Measurements from ENCODE around the gene NRDC.

NRDC gene

GRCh38 chr1:51753969-51754368, 124.6 kb downstream of the NRDC start:
- Histone ChIP-seq H3K9ac (no peak overlapping the region), H3K4me1 (peaks cover 0 to 9% (median 0%) of the 10 kb centered on the region in 10 experiments; a peak in 3 of 20 replicates), H3K27me3 (no peaks in the 10 kb centered on the region), H3K9me3 (replicated peaks in 1 of 11) (peaks cover 0 to 8% (median 5%) of the 10 kb centered on the region in 11 experiments; a peak in 6 of 22 replicates), H3K27ac (no peak overlapping the region), H3K4me2 (no peak overlapping the region), H3K4me3 (no peak overlapping the region), H3K36me3 (peaks cover 54 to 87% (median 65%) of the 10 kb centered on the region in 11 experiments), H4K20me1 (no peaks in the 10 kb centered on the region)
- no peak for TF ChIP-seq Cebpa-rat (IDR thresholded peaks at IDR 0.05)

GRCh38 chr1:51752073-51752948, 126.2 kb downstream of the NRDC start:
- H3K27ac ChIP-seq: no peak overlapping the region
- peaks cover 0 to 9% (median 0%) of the 10 kb centered on the region in 10 experiments; a peak in 3 of 20 replicates for H3K4me1 ChIP-seq
- no peaks in the 10 kb centered on the region for H4K20me1 ChIP-seq
- H3K4me2 ChIP-seq: no peak overlapping the region
- H3K4me3 ChIP-seq: no peak overlapping the region
- H3K9ac ChIP-seq: no peak overlapping the region
- peaks cover 0 to 8% (median 5%) of the 10 kb centered on the region in 11 experiments; a peak in 6 of 22 replicates for H3K9me3 ChIP-seq (replicated peaks in 1 of 11)
- no peak for TF ChIP-seq Cebpa-rat (IDR thresholded peaks at IDR 0.05)
- no peaks in the 10 kb centered on the region for H3K27me3 ChIP-seq
- peaks cover 63 to 91% (median 81%) of the 10 kb centered on the region in 11 experiments for H3K36me3 ChIP-seq

GRCh38 chr1:51750729-51751128, 127.8 kb downstream of the NRDC start:
- H3K36me3 ChIP-seq: peaks cover 61 to 93% (median 83%) of the 10 kb centered on the region in 11 experiments
- peaks cover 0 to 9% (median 0%) of the 10 kb centered on the region in 10 experiments; a peak in 3 of 20 replicates for H3K4me1 ChIP-seq
- H3K27me3 ChIP-seq: no peaks in the 10 kb centered on the region
- H4K20me1 ChIP-seq: peaks cover 0 to 2% (median 0%) of the 10 kb centered on the region in 11 experiments; a peak in 1 of 22 replicates
- no peak overlapping the region for H3K4me2 ChIP-seq
- H3K27ac ChIP-seq: no peak overlapping the region
- no peak overlapping the region for H3K9ac ChIP-seq
- peaks cover 0 to 8% (median 5%) of the 10 kb centered on the region in 11 experiments; a peak in 6 of 22 replicates for H3K9me3 ChIP-seq (replicated peaks in 1 of 11)
- H3K4me3 ChIP-seq: no peak overlapping the region
- TF ChIP-seq Cebpa-rat (IDR thresholded peaks at IDR 0.05): no peak

- Histone ChIP-seq H3K27me3 (no peaks in the 10 kb centered on the region), H3K4me2 (peak overlapping the region in 1 of 11 experiments; percentile 24; a peak in 1 of 22 replicates), H3K4me1 (peaks cover 0 to 9% (median 0%) of the 10 kb centered on the region in 10 experiments; a peak in 3 of 20 replicates), H3K4me3 (no peak overlapping the region), H3K36me3 (peaks cover 56 to 89% (median 78%) of the 10 kb centered on the region in 11 experiments), H3K27ac (no peak overlapping the region), H3K9ac (no peak overlapping the region), H4K20me1 (peaks cover 0 to 5% (median 0%) of the 10 kb centered on the region in 11 experiments; a peak in 2 of 22 replicates), H3K9me3 (replicated peaks in 1 of 11) (peaks cover 0 to 8% (median 5%) of the 10 kb centered on the region in 11 experiments; a peak in 6 of 22 replicates)
- no peak for TF ChIP-seq Cebpa-rat (IDR thresholded peaks at IDR 0.05)
These were observed 128.3 kb downstream of the NRDC start for GRCh38 chr1:51750218-51750617.

- no peaks in the 10 kb centered on the region for H3K27me3 ChIP-seq
- peaks cover 46 to 79% (median 67%) of the 10 kb centered on the region in 11 experiments for H3K36me3 ChIP-seq
- no peak overlapping the region for H3K27ac ChIP-seq
- no peak for TF ChIP-seq Cebpa-rat (IDR thresholded peaks at IDR 0.05)
- no peak overlapping the region for H3K4me3 ChIP-seq
- no peak overlapping the region for H3K4me2 ChIP-seq
- H3K9ac ChIP-seq: no peak overlapping the region
- peaks cover 0 to 8% (median 5%) of the 10 kb centered on the region in 11 experiments; a peak in 6 of 22 replicates for H3K9me3 ChIP-seq (replicated peaks in 1 of 11)
- peaks cover 0 to 9% (median 0%) of the 10 kb centered on the region in 10 experiments; a peak in 3 of 20 replicates for H3K4me1 ChIP-seq
- H4K20me1 ChIP-seq: peaks cover 0 to 13% (median 0%) of the 10 kb centered on the region in 11 experiments; a peak in 5 of 22 replicates
These were observed 129.4 kb downstream of the NRDC start for GRCh38 chr1:51749151-51749550.

- H3K27me3 ChIP-seq: no peaks in the 10 kb centered on the region
- peaks cover 0 to 10% (median 0%) of the 10 kb centered on the region in 10 experiments; a peak in 6 of 20 replicates for H3K4me1 ChIP-seq
- H4K20me1 ChIP-seq: peaks cover 0 to 38% (median 0%) of the 10 kb centered on the region in 11 experiments; a peak in 8 of 22 replicates
- H3K9me3 ChIP-seq (replicated peaks in 1 of 11): no peaks in the 10 kb centered on the region
- no peak overlapping the region for H3K27ac ChIP-seq
- no peak overlapping the region for H3K4me3 ChIP-seq
- no peak overlapping the region for H3K9ac ChIP-seq
- H3K4me2 ChIP-seq: no peak overlapping the region
- TF ChIP-seq Cebpa-rat (IDR thresholded peaks at IDR 0.05): no peak
- peaks cover 21 to 53% (median 39%) of the 10 kb centered on the region in 11 experiments for H3K36me3 ChIP-seq
These were observed 133.3 kb downstream of the NRDC start for GRCh38 chr1:51745304-51745570.

GRCh38 chr1:51744506-51745303, 133.8 kb downstream of the NRDC start:
- no peak overlapping the region for H3K4me2 ChIP-seq
- H4K20me1 ChIP-seq: peaks cover 0 to 42% (median 2%) of the 10 kb centered on the region in 11 experiments; a peak in 9 of 22 replicates
- TF ChIP-seq Cebpa-rat (IDR thresholded peaks at IDR 0.05): no peak
- H3K27ac ChIP-seq: no peak overlapping the region
- no peak overlapping the region for H3K4me3 ChIP-seq
- H3K36me3 ChIP-seq: peaks cover 21 to 50% (median 36%) of the 10 kb centered on the region in 11 experiments
- no peaks in the 10 kb centered on the region for H3K9me3 ChIP-seq (replicated peaks in 1 of 11)
- peaks cover 0 to 10% (median 0%) of the 10 kb centered on the region in 10 experiments; a peak in 5 of 20 replicates for H3K4me1 ChIP-seq
- no peaks in the 10 kb centered on the region for H3K27me3 ChIP-seq
- no peak overlapping the region for H3K9ac ChIP-seq

GRCh38 chr1:51741121-51741681, 137.3 kb downstream of the NRDC start:
- peaks cover 4 to 17% (median 10%) of the 10 kb centered on the region in 11 experiments; a peak in 14 of 22 replicates for H3K36me3 ChIP-seq
- peaks cover 0 to 23% (median 12%) of the 10 kb centered on the region in 10 experiments; a peak in 15 of 20 replicates for H3K4me1 ChIP-seq
- H3K27ac ChIP-seq: no peak overlapping the region
- no peak overlapping the region for H3K4me3 ChIP-seq
- H3K9me3 ChIP-seq (replicated peaks in 1 of 11): no peaks in the 10 kb centered on the region
- TF ChIP-seq Cebpa-rat (IDR thresholded peaks at IDR 0.05): no peak
- H3K9ac ChIP-seq: no peak overlapping the region
- H3K4me2 ChIP-seq: no peak overlapping the region; a peak in 1 of 22 replicates
- H3K27me3 ChIP-seq: no peaks in the 10 kb centered on the region
- peaks cover 0 to 77% (median 14%) of the 10 kb centered on the region in 11 experiments; a peak in 17 of 22 replicates for H4K20me1 ChIP-seq

Data from BLaER1 treated with 17β-estradiol and CSF1 and Interleukin-3, amounts not matched to agents 10 nM and 100 nM (cell line).